Measurements from ENCODE around the gene MAPK8IP1. TPM values are rescaled to one million over a fixed set of nuclear protein-coding genes. Genes with fewer than 3 reads are reported as not detected.

The MAPK8IP1 gene
- total RNA-seq, 4 donors from 2014 or later = 9.8 to 17.5 (median 13.8) TPM

DNA sequence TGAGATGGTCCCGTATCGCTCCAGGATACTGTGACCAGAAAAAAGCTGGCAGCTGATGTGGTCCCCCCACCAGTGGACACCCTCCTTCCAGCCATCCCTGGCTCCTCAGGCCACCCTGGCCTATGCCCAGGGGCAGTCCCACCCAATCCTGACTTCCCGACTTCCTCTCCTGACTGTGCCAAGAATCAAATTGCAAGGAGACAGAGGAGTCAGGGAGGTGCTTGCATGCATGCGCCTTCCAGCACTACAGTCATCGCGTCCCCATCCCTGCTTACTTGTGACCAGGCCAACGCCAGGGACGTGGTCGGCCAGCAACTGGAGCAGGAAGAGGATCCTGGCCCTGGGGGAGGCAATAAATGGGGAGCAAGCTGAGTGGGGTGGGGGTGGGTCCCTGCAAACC is 25.2 kb downstream of the MAPK8IP1 start:
- H3K9me3 ChIP-seq = no peaks in the 10 kb centered on the region
- no peak for ATAC-seq
- no peaks in the 10 kb centered on the region for H3K27me3 ChIP-seq
- peaks cover 0 to 14% (median 0%) of the 10 kb centered on the region in 3 donors for H3K4me1 ChIP-seq
- peaks cover 0 to 71% of the 10 kb centered on the region in 2 donors for H3K36me3 ChIP-seq
- no peak overlapping the region for H3K27ac ChIP-seq
- TF ChIP-seq, protein P1, sequence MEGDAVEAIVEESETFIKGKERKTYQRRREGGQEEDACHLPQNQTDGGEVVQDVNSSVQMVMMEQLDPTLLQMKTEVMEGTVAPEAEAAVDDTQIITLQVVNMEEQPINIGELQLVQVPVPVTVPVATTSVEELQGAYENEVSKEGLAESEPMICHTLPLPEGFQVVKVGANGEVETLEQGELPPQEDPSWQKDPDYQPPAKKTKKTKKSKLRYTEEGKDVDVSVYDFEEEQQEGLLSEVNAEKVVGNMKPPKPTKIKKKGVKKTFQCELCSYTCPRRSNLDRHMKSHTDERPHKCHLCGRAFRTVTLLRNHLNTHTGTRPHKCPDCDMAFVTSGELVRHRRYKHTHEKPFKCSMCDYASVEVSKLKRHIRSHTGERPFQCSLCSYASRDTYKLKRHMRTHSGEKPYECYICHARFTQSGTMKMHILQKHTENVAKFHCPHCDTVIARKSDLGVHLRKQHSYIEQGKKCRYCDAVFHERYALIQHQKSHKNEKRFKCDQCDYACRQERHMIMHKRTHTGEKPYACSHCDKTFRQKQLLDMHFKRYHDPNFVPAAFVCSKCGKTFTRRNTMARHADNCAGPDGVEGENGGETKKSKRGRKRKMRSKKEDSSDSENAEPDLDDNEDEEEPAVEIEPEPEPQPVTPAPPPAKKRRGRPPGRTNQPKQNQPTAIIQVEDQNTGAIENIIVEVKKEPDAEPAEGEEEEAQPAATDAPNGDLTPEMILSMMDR (IDR thresholded peaks at IDR 0.05) = no peak
- no peak for TF ChIP-seq POLR2A (IDR thresholded peaks at IDR 0.05)
- TF ChIP-seq EP300 (IDR thresholded peaks at IDR 0.05) = no peak
- WGBS, 2 donors (ENCODE audit: low coverage in 1 of 2) = 60% methylated on average over 1 of the region's 9 CpGs; no CpG with 5 or more reads in 1 of the 2 donors
- H3K4me3 ChIP-seq = no peak overlapping the region

DNA sequence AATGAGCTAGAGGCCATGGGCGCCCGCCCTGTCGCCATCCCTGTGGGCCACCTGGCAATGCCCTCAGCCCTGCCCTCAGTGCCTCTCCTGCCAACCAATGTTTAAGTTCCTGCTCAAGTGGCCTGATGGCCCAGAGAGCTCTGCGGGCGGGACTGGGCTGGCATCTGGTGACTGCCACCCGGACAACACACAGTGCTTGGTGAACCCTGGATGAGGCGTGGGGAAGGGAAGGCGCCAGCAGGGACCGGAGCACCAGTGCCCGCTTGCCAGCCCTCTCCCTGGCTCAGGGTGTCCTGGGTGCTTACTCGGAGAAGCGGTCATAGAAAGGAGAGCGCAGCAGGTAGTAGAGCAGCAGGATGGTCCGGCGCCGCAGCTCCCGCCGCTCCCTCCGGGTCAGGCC is 28.1 kb downstream of the MAPK8IP1 start:
- no CpG with 5 or more reads among the region's 19 CpGs for whole genome bisulfite sequencing, 2 donors (ENCODE audit: low coverage in 1 of 2)
- H3K36me3 ChIP-seq = peaks cover 0 to 75% of the 10 kb centered on the region in 2 donors
- peaks cover 0 to 26% (median 12%) of the 10 kb centered on the region in 3 donors for H3K4me1 ChIP-seq
- ATAC-seq = no peak
- TF ChIP-seq, protein P1 (IDR thresholded peaks at IDR 0.05) = no peak
- H3K27ac ChIP-seq = no peak overlapping the region
- no peaks in the 10 kb centered on the region for H3K9me3 ChIP-seq
- no peak overlapping the region for H3K4me3 ChIP-seq
- no peaks in the 10 kb centered on the region for H3K27me3 ChIP-seq

DNA sequence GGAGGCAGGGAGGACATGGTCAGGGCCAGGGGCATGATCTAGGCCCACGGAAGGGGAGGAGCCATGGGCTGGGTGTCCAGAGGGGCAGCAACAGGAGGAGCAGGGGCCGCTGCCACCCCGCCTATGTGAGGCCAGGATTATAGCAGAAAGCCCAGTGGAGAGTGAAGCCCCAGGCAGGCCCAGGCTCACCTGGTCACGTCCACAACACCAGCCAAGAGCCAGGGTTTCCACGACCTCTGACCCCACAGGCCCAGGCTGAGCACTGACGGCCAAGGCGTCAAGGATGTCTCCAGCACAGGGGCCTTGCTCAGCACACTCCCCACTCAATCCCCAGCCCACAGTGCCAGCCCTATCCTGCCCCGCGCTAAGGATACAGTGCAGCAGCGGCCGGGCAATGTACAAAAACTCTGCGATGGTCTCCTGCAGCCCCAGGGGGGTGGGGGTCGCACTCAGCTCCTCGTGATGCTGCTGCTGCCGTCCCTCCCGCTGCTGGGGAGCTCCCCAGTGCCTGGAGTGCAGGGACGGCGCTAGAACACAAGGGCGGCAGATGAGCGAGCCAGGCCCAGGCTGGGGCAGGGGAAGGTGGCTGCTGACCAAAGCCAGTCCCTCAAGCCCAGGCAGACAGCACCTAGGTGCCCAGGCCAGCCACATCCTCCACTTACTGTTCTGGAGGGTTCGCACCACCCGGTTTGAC is 28.6 kb downstream of the MAPK8IP1 start:
- no peak overlapping the region for H3K27ac ChIP-seq
- TF ChIP-seq POLR2AphosphoS5 (IDR thresholded peaks at IDR 0.05) (no peak), EP300 (IDR thresholded peaks at IDR 0.05) (no peak), POLR2A (IDR thresholded peaks at IDR 0.05) (no peak)
- TF ChIP-seq, protein P1 (IDR thresholded peaks at IDR 0.05) = no peak
- H3K36me3 ChIP-seq = peaks cover 0 to 71% of the 10 kb centered on the region in 2 donors
- H3K4me1 ChIP-seq = peaks cover 0 to 31% (median 12%) of the 10 kb centered on the region in 3 donors
- H3K4me3 ChIP-seq = no peak overlapping the region
- H3K27me3 ChIP-seq = no peaks in the 10 kb centered on the region
- H3K9me3 ChIP-seq = no peaks in the 10 kb centered on the region
- no peak for ATAC-seq
- WGBS, 2 donors (ENCODE audit: low coverage in 1 of 2) = no CpG with 5 or more reads among the region's 22 CpGs

DNA sequence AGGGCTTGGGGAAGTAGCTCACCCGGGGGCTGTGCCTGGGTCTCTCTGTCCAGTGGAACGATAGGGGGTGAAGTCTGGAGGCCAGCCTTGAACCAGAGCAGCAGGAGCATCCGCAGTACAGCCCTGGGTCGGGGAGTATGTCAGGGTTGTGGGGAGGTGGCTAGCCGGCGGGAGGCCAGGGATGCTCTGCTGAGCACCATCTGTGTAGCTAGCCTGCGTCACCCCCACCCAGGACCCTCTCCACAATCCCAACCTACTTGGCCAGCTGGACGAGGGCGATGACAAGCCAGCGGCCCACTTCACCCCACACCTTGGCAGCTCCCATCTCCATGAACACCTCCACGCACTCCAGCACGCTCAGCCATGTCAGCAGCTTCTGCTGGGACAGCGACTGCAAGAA is 30.0 kb downstream of the MAPK8IP1 start:
- TF ChIP-seq, protein P1 (IDR thresholded peaks at IDR 0.05) = no peak
- TF ChIP-seq POLR2A (IDR thresholded peaks at IDR 0.05) = no peak
- no peak for TF ChIP-seq POLR2AphosphoS5 (IDR thresholded peaks at IDR 0.05)
- no peak for TF ChIP-seq EP300 (IDR thresholded peaks at IDR 0.05)
- Histone ChIP-seq H3K27me3 (no peaks in the 10 kb centered on the region), H3K9me3 (no peaks in the 10 kb centered on the region), H3K27ac (no peak overlapping the region), H3K4me1 (peaks cover 0 to 35% (median 12%) of the 10 kb centered on the region in 3 donors), H3K4me3 (no peak overlapping the region), H3K36me3 (peaks cover 0 to 57% of the 10 kb centered on the region in 2 donors)
- ATAC-seq = no peak
- WGBS, 2 donors (ENCODE audit: low coverage in 1 of 2) = 80% methylated on average over 1 of the region's 13 CpGs; no CpG with 5 or more reads in 1 of the 2 donors

DNA sequence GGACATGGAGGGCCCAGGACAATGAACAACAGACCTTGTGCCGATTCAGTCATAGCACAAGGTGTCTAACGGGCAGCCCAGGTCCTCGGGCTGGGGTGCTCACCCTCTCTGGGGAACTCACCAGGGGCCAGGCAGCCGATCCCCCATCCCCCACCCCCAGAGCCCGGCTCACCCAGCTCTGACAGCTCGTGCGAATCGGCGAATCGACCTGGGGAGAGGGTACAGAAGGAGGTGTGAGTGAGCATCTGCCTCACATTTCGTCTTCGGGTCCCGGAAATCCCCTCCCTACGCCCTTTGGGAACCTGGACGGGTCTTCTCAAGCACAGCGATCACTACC is 31.8 kb downstream of the MAPK8IP1 start:
- ATAC-seq = no peak
- Histone ChIP-seq H3K36me3 (peaks cover 0 to 39% of the 10 kb centered on the region in 2 donors), H3K9me3 (no peaks in the 10 kb centered on the region), H3K4me1 (peaks cover 0 to 41% (median 17%) of the 10 kb centered on the region in 3 donors), H3K4me3 (peak overlapping the region; percentile 85 to 89), H3K27ac (peak overlapping the region; percentile 83 to 93 (median 90)), H3K27me3 (peaks cover 14% of the 10 kb centered on the region)
- 25 to 60% methylated on average over 1 to 2 of the region's 16 CpGs for WGBS, 2 donors (ENCODE audit: low coverage in 1 of 2)
- TF ChIP-seq POLR2A (IDR thresholded peaks at IDR 0.05) (no peak), POLR2AphosphoS5 (IDR thresholded peaks at IDR 0.05) (no peak), EP300 (IDR thresholded peaks at IDR 0.05) (no peak)
- TF ChIP-seq, protein P1 (IDR thresholded peaks at IDR 0.05) = no peak

Measured in gastroesophageal sphincter (tissue), 4 donors.